Smooth muscle cell (in vitro differentiated cells): ENCODE data around the gene CPT1A. TPM values are rescaled to one million over a fixed set of nuclear protein-coding genes. Genes with fewer than 3 reads are reported as not detected.

Source experiments
- DNase-seq: peaks from one replicate; lab custom pipeline; 2025; ENCODE audit not compliant: unreplicated experiment; lab: John Stamatoyannopoulos, UW
- H2AFZ ChIP-seq: fragments of 200-600 bp; sonication (generic); 2 replicates; pipeline ENCODE4 v1.6.0; 2016; ENCODE audit warnings: antibody characterized with exemption, low read depth, mild to moderate bottlenecking
- H3F3A ChIP-seq: fragments of 200-600 bp; sonication (generic); 2 replicates; pipeline ENCODE4 v1.6.0; 2017; ENCODE audit warnings: antibody characterized with exemption, low read depth
- H3K27ac ChIP-seq: fragments of 200-600 bp; sonication (generic); 2 replicates; pipeline ENCODE4 v1.5.1; 2016; ENCODE audit warnings: low read depth, mild to moderate bottlenecking
- H3K27me3 ChIP-seq: fragments of 200-600 bp; sonication (generic); 2 replicates; pipeline ENCODE4 v1.6.1; 2016; ENCODE audit warnings: low read depth, mild to moderate bottlenecking
- H3K36me3 ChIP-seq: fragments of 200-600 bp; sonication (generic); 2 replicates; pipeline ENCODE4 v1.5.1; 2016; ENCODE audit warnings: low read depth
- H3K4me1 ChIP-seq: fragments of 200-600 bp; sonication (generic); 2 replicates; pipeline ENCODE4 v1.5.1; 2016; ENCODE audit warnings: low read depth
- H3K4me2 ChIP-seq: fragments of 200-600 bp; sonication (generic); 2 replicates; pipeline ENCODE4 v1.6.0; 2016; ENCODE audit warnings: mild to moderate bottlenecking
- H3K4me3 ChIP-seq: fragments of 200-600 bp; sonication (generic); 2 replicates; pipeline ENCODE4 v1.5.1; 2016; ENCODE audit warnings: mild to moderate bottlenecking
- H3K79me2 ChIP-seq: fragments of 200-600 bp; sonication (generic); 2 replicates; pipeline ENCODE4 v1.6.0; 2016; ENCODE audit warnings: low read depth, mild to moderate bottlenecking
- H3K9ac ChIP-seq: fragments of 200-600 bp; sonication (generic); 2 replicates; pipeline ENCODE4 v1.6.0; 2016; ENCODE audit warnings: low read depth
- H3K9me3 ChIP-seq: fragments of 200-600 bp; sonication (generic); replicated peaks from 2 replicates; pipeline ENCODE4 v1.5.1; 2016; ENCODE audit warnings: low read depth
- H4K20me1 ChIP-seq: fragments of 200-600 bp; sonication (generic); 2 replicates; pipeline ENCODE4 v1.6.0; 2016; ENCODE audit warnings: low read depth
- CTCF ChIP-seq: fragments of 200-600 bp; sonication (generic); IDR thresholded peaks from 2 replicates; pipeline ENCODE4 v1.5.1; 2017; ENCODE audit warnings: borderline replicate concordance, mild to moderate bottlenecking, antibody characterized with exemption; ENCODE audit not compliant: insufficient read depth, poor library complexity, severe bottlenecking
- WGBS: methylation state at CpG from one replicate; pipeline ENCODE4 v1.1.7; 2016; ENCODE audit warnings: low lambda C conversion rate; 5-methylcytosine and 5-hydroxymethylcytosine counted together
- polyA plus RNA-seq: library from polyadenylated mRNA; unstranded; fragments of >200 nt; fragmentation: Nextera tagmentation; extraction: Ambion mirVana; gene quantifications from 2 replicates; pipeline ENCODE4 v1.2.1, GENCODE V29; 2016
- total RNA-seq: library from RNA; depleted of rRNA; stranded (reverse); fragments of >200 nt; gene quantifications from 2 replicates; pipeline ENCODE4 v1.2.3, GENCODE V29; 2014

CPT1A gene
- total and polyA plus RNA-seq, 2 experiments from 2014 or later: 0.24 to 1.9 TPM

GRCh38 chr11:68711114-68711513, 130.6 kb downstream of the CPT1A start:
- TF ChIP-seq CTCF: no peak

GRCh38 chr11:68710409-68710808, 131.3 kb downstream of the CPT1A start:
- no peak overlapping the region for H3K4me2 ChIP-seq
- H3K79me2 ChIP-seq: no peaks in the 10 kb centered on the region
- no peak overlapping the region for H3K9ac ChIP-seq
- H3K4me1 ChIP-seq: peaks cover 24% of the 10 kb centered on the region
- WGBS: 70% methylated on average over 11 of the region's 11 CpGs
- TF ChIP-seq CTCF: no peak
- no peaks in the 10 kb centered on the region for H3K36me3 ChIP-seq
- H3K4me3 ChIP-seq: no peak overlapping the region
- H4K20me1 ChIP-seq: no peaks in the 10 kb centered on the region
- no peak for DNase-seq
- no peaks in the 10 kb centered on the region for H3K27me3 ChIP-seq
- no peaks in the 10 kb centered on the region for H3F3A ChIP-seq
- no peak overlapping the region for H2AFZ ChIP-seq
- H3K27ac ChIP-seq: no peak overlapping the region
- H3K9me3 ChIP-seq: no peaks in the 10 kb centered on the region

More at GRCh38 chr11:68711114-68711513, 130.6 kb downstream of the CPT1A start:
- Histone ChIP-seq H4K20me1 (no peaks in the 10 kb centered on the region), H3K36me3 (no peaks in the 10 kb centered on the region), H3K4me2 (no peak overlapping the region), H3K4me1 (peaks cover 24% of the 10 kb centered on the region), H2AFZ (no peak overlapping the region), H3K27ac (no peak overlapping the region), H3K9ac (no peak overlapping the region), H3K27me3 (no peaks in the 10 kb centered on the region), H3K4me3 (no peak overlapping the region), H3F3A (no peaks in the 10 kb centered on the region), H3K9me3 (no peaks in the 10 kb centered on the region), H3K79me2 (no peaks in the 10 kb centered on the region)
- whole genome bisulfite sequencing: 99% methylated on average over 8 of the region's 8 CpGs
- DNase-seq: no peak

- no peaks in the 10 kb centered on the region for H3K79me2 ChIP-seq
- no peaks in the 10 kb centered on the region for H3F3A ChIP-seq
- H3K36me3 ChIP-seq: no peaks in the 10 kb centered on the region
- no peak overlapping the region for H3K4me3 ChIP-seq
- no peak overlapping the region for H3K4me2 ChIP-seq
- no peak overlapping the region for H3K9ac ChIP-seq
- TF ChIP-seq CTCF: no peak
- no peaks in the 10 kb centered on the region for H3K9me3 ChIP-seq
- no peaks in the 10 kb centered on the region for H3K27me3 ChIP-seq
- H3K4me1 ChIP-seq: peaks cover 19% of the 10 kb centered on the region
- no peaks in the 10 kb centered on the region for H4K20me1 ChIP-seq
- DNase-seq: no peak
- no peak overlapping the region for H2AFZ ChIP-seq
- no peak overlapping the region for H3K27ac ChIP-seq
- 92% methylated on average over 12 of the region's 12 CpGs for WGBS
These were observed 132.7 kb downstream of the CPT1A start for GRCh38 chr11:68709062-68709461.

GRCh38 chr11:68707527-68707926, 134.2 kb downstream of the CPT1A start:
- no peaks in the 10 kb centered on the region for H3K79me2 ChIP-seq
- no peaks in the 10 kb centered on the region for H3K9me3 ChIP-seq
- no peak for DNase-seq
- TF ChIP-seq CTCF: no peak
- H3K4me1 ChIP-seq: peaks cover 18% of the 10 kb centered on the region
- no peaks in the 10 kb centered on the region for H3F3A ChIP-seq
- H3K27me3 ChIP-seq: no peaks in the 10 kb centered on the region
- WGBS: 78% methylated on average over 7 of the region's 7 CpGs
- H3K27ac ChIP-seq: no peak overlapping the region
- no peak overlapping the region for H3K4me2 ChIP-seq
- H3K9ac ChIP-seq: no peak overlapping the region
- H3K36me3 ChIP-seq: no peaks in the 10 kb centered on the region
- no peaks in the 10 kb centered on the region for H4K20me1 ChIP-seq
- H3K4me3 ChIP-seq: no peak overlapping the region
- H2AFZ ChIP-seq: no peak overlapping the region
